ENCODE measurements around the gene KRTAP10-12.
"Not testable (repeated sequence)": the region's sequence is repeated elsewhere in the genome, so short reads cannot be mapped to it uniquely, and the experiment has no call there.

The KRTAP10-12 gene

GRCh38 chr21:44686000-44686781 is 10.8 kb upstream of the KRTAP10-12 start:
- peaks cover 0 to 2% (median 0%) of the 10 kb centered on the region in 5 donors for H3K4me1 ChIP-seq (ENCODE audit: control insufficient read depth in 5 of 5, insufficient read depth in 5 of 5, low read length in 5 of 5)
- no peak overlapping the region for H3K9ac ChIP-seq (ENCODE audit: low read length in 5 of 5)
- H3K4me3 ChIP-seq (ENCODE audit: low read depth in 1 of 5, low read length in 5 of 5): no peak overlapping the region
- H3K9me3 ChIP-seq (ENCODE audit: control insufficient read depth in 5 of 5, low read length in 5 of 5): no peaks in the 10 kb centered on the region
- H3K27me3 ChIP-seq (ENCODE audit: control insufficient read depth in 5 of 5, insufficient read depth in 4 of 5, low read length in 5 of 5): peaks cover 0 to 30% (median 12%) of the 10 kb centered on the region in 5 donors
- no peak overlapping the region for H3K27ac ChIP-seq (ENCODE audit: low read depth, low read length)
- H3K36me3 ChIP-seq (ENCODE audit: control insufficient read depth in 5 of 5, insufficient read depth in 5 of 5, low read length in 5 of 5): no peaks in the 10 kb centered on the region

- Histone ChIP-seq H3K27ac (ENCODE audit: low read depth, low read length) (no peak overlapping the region), H3K4me1 (ENCODE audit: control insufficient read depth in 5 of 5, insufficient read depth in 5 of 5, low read length in 5 of 5) (peaks cover 0 to 2% (median 0%) of the 10 kb centered on the region in 5 donors), H3K9ac (ENCODE audit: low read length in 5 of 5) (no peak overlapping the region), H3K27me3 (ENCODE audit: control insufficient read depth in 5 of 5, insufficient read depth in 4 of 5, low read length in 5 of 5) (peaks cover 0 to 26% (median 12%) of the 10 kb centered on the region in 5 donors), H3K9me3 (ENCODE audit: control insufficient read depth in 5 of 5, low read length in 5 of 5) (peaks cover 0 to 1% (median 0%) of the 10 kb centered on the region in 5 donors), H3K36me3 (ENCODE audit: control insufficient read depth in 5 of 5, insufficient read depth in 5 of 5, low read length in 5 of 5) (no peaks in the 10 kb centered on the region), H3K4me3 (ENCODE audit: low read depth in 1 of 5, low read length in 5 of 5) (no peak overlapping the region)
Observed at GRCh38 chr21:44686843-44687561, 10.0 kb upstream of the KRTAP10-12 start.

GRCh38 chr21:44687671-44688070 is 9.3 kb upstream of the KRTAP10-12 start:
- no peaks in the 10 kb centered on the region for H3K36me3 ChIP-seq (ENCODE audit: control insufficient read depth in 5 of 5, insufficient read depth in 5 of 5, low read length in 5 of 5)
- no peak overlapping the region for H3K9ac ChIP-seq (ENCODE audit: low read length in 5 of 5)
- peaks cover 0 to 26% (median 12%) of the 10 kb centered on the region in 5 donors for H3K27me3 ChIP-seq (ENCODE audit: control insufficient read depth in 5 of 5, insufficient read depth in 4 of 5, low read length in 5 of 5)
- peaks cover 0 to 2% (median 0%) of the 10 kb centered on the region in 5 donors for H3K4me1 ChIP-seq (ENCODE audit: control insufficient read depth in 5 of 5, insufficient read depth in 5 of 5, low read length in 5 of 5)
- no peak overlapping the region for H3K27ac ChIP-seq (ENCODE audit: low read depth, low read length)
- H3K9me3 ChIP-seq (ENCODE audit: control insufficient read depth in 5 of 5, low read length in 5 of 5): peaks cover 0 to 8% (median 2%) of the 10 kb centered on the region in 5 donors
- H3K4me3 ChIP-seq (ENCODE audit: low read depth in 1 of 5, low read length in 5 of 5): no peak overlapping the region

GRCh38 chr21:44689740-44690139 is 7.2 kb upstream of the KRTAP10-12 start:
- not testable (repeated sequence) for H3K9ac ChIP-seq (ENCODE audit: low read length in 5 of 5); H3K4me3 ChIP-seq (ENCODE audit: low read depth in 1 of 5, low read length in 5 of 5); H3K4me1 ChIP-seq (ENCODE audit: control insufficient read depth in 5 of 5, insufficient read depth in 5 of 5, low read length in 5 of 5); H3K27ac ChIP-seq (ENCODE audit: low read depth, low read length); H3K36me3 ChIP-seq (ENCODE audit: control insufficient read depth in 5 of 5, insufficient read depth in 5 of 5, low read length in 5 of 5)
- H3K9me3 ChIP-seq (ENCODE audit: control insufficient read depth in 5 of 5, low read length in 5 of 5): peaks cover 0 to 18% (median 5%) of the 10 kb centered on the region in 5 donors
- peaks cover under 1 to 22% (median 12%) of the 10 kb centered on the region in 5 donors for H3K27me3 ChIP-seq (ENCODE audit: control insufficient read depth in 5 of 5, insufficient read depth in 4 of 5, low read length in 5 of 5)

GRCh38 chr21:44691686-44692085 is 5.3 kb upstream of the KRTAP10-12 start:
- H3K4me3 ChIP-seq (ENCODE audit: low read depth in 1 of 5, low read length in 5 of 5): no peak overlapping the region
- no peaks in the 10 kb centered on the region for H3K36me3 ChIP-seq (ENCODE audit: control insufficient read depth in 5 of 5, insufficient read depth in 5 of 5, low read length in 5 of 5)
- no peak overlapping the region for H3K27ac ChIP-seq (ENCODE audit: low read depth, low read length)
- peaks cover 0 to 2% (median 0%) of the 10 kb centered on the region in 5 donors for H3K4me1 ChIP-seq (ENCODE audit: control insufficient read depth in 5 of 5, insufficient read depth in 5 of 5, low read length in 5 of 5)
- peaks cover 0 to 18% (median 5%) of the 10 kb centered on the region in 5 donors for H3K9me3 ChIP-seq (ENCODE audit: control insufficient read depth in 5 of 5, low read length in 5 of 5)
- no peak overlapping the region for H3K9ac ChIP-seq (ENCODE audit: low read length in 5 of 5)
- H3K27me3 ChIP-seq (ENCODE audit: control insufficient read depth in 5 of 5, insufficient read depth in 4 of 5, low read length in 5 of 5): peaks cover 9 to 26% (median 17%) of the 10 kb centered on the region in 5 donors

GRCh38 chr21:44692798-44693512 is 4.0 kb upstream of the KRTAP10-12 start:
- H3K4me1 ChIP-seq (ENCODE audit: control insufficient read depth in 5 of 5, insufficient read depth in 5 of 5, low read length in 5 of 5): no peaks in the 10 kb centered on the region
- no peaks in the 10 kb centered on the region for H3K36me3 ChIP-seq (ENCODE audit: control insufficient read depth in 5 of 5, insufficient read depth in 5 of 5, low read length in 5 of 5)
- H3K9ac ChIP-seq (ENCODE audit: low read length in 5 of 5): no peak overlapping the region
- H3K9me3 ChIP-seq (ENCODE audit: control insufficient read depth in 5 of 5, low read length in 5 of 5): peaks cover 0 to 18% (median 5%) of the 10 kb centered on the region in 5 donors
- H3K4me3 ChIP-seq (ENCODE audit: low read depth in 1 of 5, low read length in 5 of 5): no peak overlapping the region
- H3K27me3 ChIP-seq (ENCODE audit: control insufficient read depth in 5 of 5, insufficient read depth in 4 of 5, low read length in 5 of 5): peaks cover 14 to 24% (median 17%) of the 10 kb centered on the region in 5 donors
- H3K27ac ChIP-seq (ENCODE audit: low read depth, low read length): no peak overlapping the region

- Histone ChIP-seq H3K9me3 (ENCODE audit: control insufficient read depth in 5 of 5, low read length in 5 of 5) (peaks cover 0 to 18% (median 5%) of the 10 kb centered on the region in 5 donors), H3K4me3 (ENCODE audit: low read depth in 1 of 5, low read length in 5 of 5) (no peak overlapping the region), H3K4me1 (ENCODE audit: control insufficient read depth in 5 of 5, insufficient read depth in 5 of 5, low read length in 5 of 5) (no peaks in the 10 kb centered on the region), H3K9ac (ENCODE audit: low read length in 5 of 5) (no peak overlapping the region), H3K27me3 (ENCODE audit: control insufficient read depth in 5 of 5, insufficient read depth in 4 of 5, low read length in 5 of 5) (peaks cover 23 to 39% (median 29%) of the 10 kb centered on the region in 5 donors), H3K27ac (ENCODE audit: low read depth, low read length) (no peak overlapping the region), H3K36me3 (ENCODE audit: control insufficient read depth in 5 of 5, insufficient read depth in 5 of 5, low read length in 5 of 5) (no peaks in the 10 kb centered on the region)
Observed at GRCh38 chr21:44694776-44695175, 2.2 kb upstream of the KRTAP10-12 start.

GRCh38 chr21:44695184-44695583 is 1.8 kb upstream of the KRTAP10-12 start:
- Histone ChIP-seq H3K9ac (ENCODE audit: low read length in 5 of 5) (no peak overlapping the region), H3K4me3 (ENCODE audit: low read depth in 1 of 5, low read length in 5 of 5) (no peak overlapping the region), H3K9me3 (ENCODE audit: control insufficient read depth in 5 of 5, low read length in 5 of 5) (peaks cover 0 to 18% (median 5%) of the 10 kb centered on the region in 5 donors), H3K4me1 (ENCODE audit: control insufficient read depth in 5 of 5, insufficient read depth in 5 of 5, low read length in 5 of 5) (no peaks in the 10 kb centered on the region), H3K36me3 (ENCODE audit: control insufficient read depth in 5 of 5, insufficient read depth in 5 of 5, low read length in 5 of 5) (no peaks in the 10 kb centered on the region), H3K27me3 (ENCODE audit: control insufficient read depth in 5 of 5, insufficient read depth in 4 of 5, low read length in 5 of 5) (peaks cover 25 to 43% (median 33%) of the 10 kb centered on the region in 5 donors), H3K27ac (ENCODE audit: low read depth, low read length) (no peak overlapping the region)

- H3K27me3 ChIP-seq (ENCODE audit: control insufficient read depth in 5 of 5, insufficient read depth in 4 of 5, low read length in 5 of 5): peaks cover 25 to 48% (median 36%) of the 10 kb centered on the region in 5 donors
- no peaks in the 10 kb centered on the region for H3K4me1 ChIP-seq (ENCODE audit: control insufficient read depth in 5 of 5, insufficient read depth in 5 of 5, low read length in 5 of 5)
- H3K4me3 ChIP-seq (ENCODE audit: low read depth in 1 of 5, low read length in 5 of 5): no peak overlapping the region
- H3K9me3 ChIP-seq (ENCODE audit: control insufficient read depth in 5 of 5, low read length in 5 of 5): peaks cover 0 to 18% (median 5%) of the 10 kb centered on the region in 5 donors
- no peak overlapping the region for H3K27ac ChIP-seq (ENCODE audit: low read depth, low read length)
- no peaks in the 10 kb centered on the region for H3K36me3 ChIP-seq (ENCODE audit: control insufficient read depth in 5 of 5, insufficient read depth in 5 of 5, low read length in 5 of 5)
- no peak overlapping the region for H3K9ac ChIP-seq (ENCODE audit: low read length in 5 of 5)
Observed at GRCh38 chr21:44695641-44696040, 1.3 kb upstream of the KRTAP10-12 start.

All from subcutaneous abdominal adipose tissue (tissue), 5 donors.